Ovary (tissue), 3 donors: ENCODE results near the gene DNAJC22.

Source experiments
- POLR2A ChIP-seq: fragments of 450-650 bp; IDR thresholded peaks from one replicate; pipeline ENCODE4 v1.6.1; 2017; ENCODE audit warnings: antibody characterized with exemption, mild to moderate bottlenecking, moderate library complexity
- TF ChIP-seq, protein P1 (sequence below), 3 donors: fragments of 450-650 bp in 2 of 3; fragments of 200-600 bp in 1 of 3; IDR thresholded peaks; one replicate each; pipeline versions ENCODE4 v1.5.1 to v1.8.0; 2016 to 2022; ENCODE audit warnings: antibody characterized with exemption in 3 of 3, mild to moderate bottlenecking in 1 of 3
- donor health status: DM: no; HTN: no; CAD: no.

DNA sequence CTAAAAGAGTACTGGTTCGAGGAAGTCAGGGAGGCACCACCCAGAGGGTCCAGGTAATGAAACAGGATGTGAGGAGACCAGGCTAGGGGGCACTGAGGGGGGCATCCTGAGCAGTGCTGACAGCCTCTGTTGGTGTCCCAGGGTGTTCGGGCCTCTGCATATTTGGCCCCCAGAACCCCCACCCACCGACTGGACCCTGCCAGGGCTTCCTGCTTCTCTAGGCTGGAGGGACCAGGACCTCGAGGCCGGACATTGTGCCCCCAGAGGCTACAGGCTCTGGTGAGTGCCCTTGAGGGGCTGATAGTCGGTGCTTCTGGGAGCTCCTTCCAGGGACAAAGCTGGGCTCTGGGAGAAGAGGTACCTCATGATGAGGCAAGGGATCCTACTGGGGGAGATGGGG, 21.1 kb upstream of the DNAJC22 start:
- TF ChIP-seq, protein P1, sequence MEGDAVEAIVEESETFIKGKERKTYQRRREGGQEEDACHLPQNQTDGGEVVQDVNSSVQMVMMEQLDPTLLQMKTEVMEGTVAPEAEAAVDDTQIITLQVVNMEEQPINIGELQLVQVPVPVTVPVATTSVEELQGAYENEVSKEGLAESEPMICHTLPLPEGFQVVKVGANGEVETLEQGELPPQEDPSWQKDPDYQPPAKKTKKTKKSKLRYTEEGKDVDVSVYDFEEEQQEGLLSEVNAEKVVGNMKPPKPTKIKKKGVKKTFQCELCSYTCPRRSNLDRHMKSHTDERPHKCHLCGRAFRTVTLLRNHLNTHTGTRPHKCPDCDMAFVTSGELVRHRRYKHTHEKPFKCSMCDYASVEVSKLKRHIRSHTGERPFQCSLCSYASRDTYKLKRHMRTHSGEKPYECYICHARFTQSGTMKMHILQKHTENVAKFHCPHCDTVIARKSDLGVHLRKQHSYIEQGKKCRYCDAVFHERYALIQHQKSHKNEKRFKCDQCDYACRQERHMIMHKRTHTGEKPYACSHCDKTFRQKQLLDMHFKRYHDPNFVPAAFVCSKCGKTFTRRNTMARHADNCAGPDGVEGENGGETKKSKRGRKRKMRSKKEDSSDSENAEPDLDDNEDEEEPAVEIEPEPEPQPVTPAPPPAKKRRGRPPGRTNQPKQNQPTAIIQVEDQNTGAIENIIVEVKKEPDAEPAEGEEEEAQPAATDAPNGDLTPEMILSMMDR (IDR thresholded peaks at IDR 0.05) = no peak
- TF ChIP-seq POLR2A = no peak
